ENCODE measurements around the gene STAT5B.

Gene STAT5B

GRCh38 chr17:42286411-42287221, 10.4 kb upstream of the STAT5B start:
- DNase-seq (ENCODE audit: low read depth, low spot score) = no peak
- H3K27ac ChIP-seq = no peak overlapping the region

- no peak for DNase-seq (ENCODE audit: low read depth, low spot score)
- no peak overlapping the region for H3K27ac ChIP-seq
Measured at GRCh38 chr17:42285346-42286050, 9.3 kb upstream of the STAT5B start.

GRCh38 chr17:42284566-42284965, 8.4 kb upstream of the STAT5B start:
- H3K27ac ChIP-seq = no peak overlapping the region
- no peak for DNase-seq (ENCODE audit: low read depth, low spot score)

GRCh38 chr17:42284024-42284369, 7.8 kb upstream of the STAT5B start:
- DNase-seq (ENCODE audit: low read depth, low spot score) = no peak

GRCh38 chr17:42283241-42284023, 7.2 kb upstream of the STAT5B start:
- H3K27ac ChIP-seq = no peak overlapping the region

More at GRCh38 chr17:42284024-42284369, 7.8 kb upstream of the STAT5B start:
- H3K27ac ChIP-seq = no peak overlapping the region

GRCh38 chr17:42282478-42283080, 6.4 kb upstream of the STAT5B start:
- H3K27ac ChIP-seq = no peak overlapping the region
- DNase-seq (ENCODE audit: low read depth, low spot score) = no peak

More at GRCh38 chr17:42283241-42284023, 7.2 kb upstream of the STAT5B start:
- DNase-seq (ENCODE audit: low read depth, low spot score) = no peak

GRCh38 chr17:42281571-42282096, 5.4 kb upstream of the STAT5B start:
- no peak for DNase-seq (ENCODE audit: low read depth, low spot score)
- H3K27ac ChIP-seq = no peak overlapping the region

- no peak for DNase-seq (ENCODE audit: low read depth, low spot score)
- no peak overlapping the region for H3K27ac ChIP-seq
Measured at GRCh38 chr17:42279776-42280630, 3.8 kb upstream of the STAT5B start.

- DNase-seq (ENCODE audit: low read depth, low spot score) = no peak
- H3K27ac ChIP-seq = no peak overlapping the region
Measured at GRCh38 chr17:42277342-42277712, 1.1 kb upstream of the STAT5B start.

GRCh38 chr17:42276609-42277341, 584 bp upstream of the STAT5B start:
- DNase-seq (ENCODE audit: low read depth, low spot score) = no peak
- H3K27ac ChIP-seq = no peak overlapping the region

- H3K27ac ChIP-seq = no peak overlapping the region
- DNase-seq (ENCODE audit: low read depth, low spot score) = no peak
Measured at GRCh38 chr17:42275527-42276358, 448 bp downstream of the STAT5B start.

- DNase-seq (ENCODE audit: low read depth, low spot score) = no peak
Measured at GRCh38 chr17:42274812-42275526, 1.2 kb downstream of the STAT5B start.

GRCh38 chr17:42274253-42274542, 2.0 kb downstream of the STAT5B start:
- no peak for DNase-seq (ENCODE audit: low read depth, low spot score)
- no peak overlapping the region for H3K27ac ChIP-seq

More at GRCh38 chr17:42274812-42275526, 1.2 kb downstream of the STAT5B start:
- H3K27ac ChIP-seq = no peak overlapping the region

GRCh38 chr17:42273474-42274252, 2.5 kb downstream of the STAT5B start:
- no peak overlapping the region for H3K27ac ChIP-seq
- no peak for DNase-seq (ENCODE audit: low read depth, low spot score)

- DNase-seq (ENCODE audit: low read depth, low spot score) = no peak
Measured at GRCh38 chr17:42272162-42272907, 3.9 kb downstream of the STAT5B start.

GRCh38 chr17:42271779-42272035, 4.5 kb downstream of the STAT5B start:
- DNase-seq (ENCODE audit: low read depth, low spot score) = no peak
- H3K27ac ChIP-seq = no peak overlapping the region

More at GRCh38 chr17:42272162-42272907, 3.9 kb downstream of the STAT5B start:
- no peak overlapping the region for H3K27ac ChIP-seq
